VCaP (cell line): ENCODE measurements around the gene COL8A2.

Source experiments
- H3K27ac ChIP-seq: fragments of 450-650 bp; 2 replicates; pipeline ENCODE4 v1.5.1; 2017
- CTCF ChIP-seq: fragments of 450-650 bp; conservative IDR thresholded peaks from 2 replicates; pipeline ENCODE4 v1.5.1; 2017; ENCODE audit warnings: mild to moderate bottlenecking, moderate library complexity

COL8A2 gene

GRCh38 chr1:36083219-36083618, 41.8 kb downstream of the COL8A2 start:
- H3K27ac ChIP-seq, result no peak overlapping the region
- TF ChIP-seq CTCF, result no peak

- H3K27ac ChIP-seq, result no peak overlapping the region
Measured at GRCh38 chr1:36081926-36082485, 43.0 kb downstream of the COL8A2 start.

GRCh38 chr1:36080801-36081200, 44.2 kb downstream of the COL8A2 start:
- TF ChIP-seq CTCF, result no peak
- no peak overlapping the region for H3K27ac ChIP-seq

More at GRCh38 chr1:36081926-36082485, 43.0 kb downstream of the COL8A2 start:
- TF ChIP-seq CTCF, result no peak

GRCh38 chr1:36080236-36080635, 44.8 kb downstream of the COL8A2 start:
- no peak for TF ChIP-seq CTCF
- H3K27ac ChIP-seq, result no peak overlapping the region

- no peak for TF ChIP-seq CTCF
- H3K27ac ChIP-seq, result no peak overlapping the region
Measured at GRCh38 chr1:36076979-36077573, 47.9 kb downstream of the COL8A2 start.

- H3K27ac ChIP-seq, result no peak overlapping the region
- TF ChIP-seq CTCF, result no peak
Measured at GRCh38 chr1:36070349-36070748, 54.7 kb downstream of the COL8A2 start.

GRCh38 chr1:36068866-36069265, 56.2 kb downstream of the COL8A2 start:
- no peak for TF ChIP-seq CTCF
- H3K27ac ChIP-seq, result no peak overlapping the region
